ENCODE measurements around the gene TBL2.
"Not testable (repeated sequence)": the region's sequence is repeated elsewhere in the genome, so short reads cannot be mapped to it uniquely, and the experiment has no call there.

The TBL2 gene, protein sequence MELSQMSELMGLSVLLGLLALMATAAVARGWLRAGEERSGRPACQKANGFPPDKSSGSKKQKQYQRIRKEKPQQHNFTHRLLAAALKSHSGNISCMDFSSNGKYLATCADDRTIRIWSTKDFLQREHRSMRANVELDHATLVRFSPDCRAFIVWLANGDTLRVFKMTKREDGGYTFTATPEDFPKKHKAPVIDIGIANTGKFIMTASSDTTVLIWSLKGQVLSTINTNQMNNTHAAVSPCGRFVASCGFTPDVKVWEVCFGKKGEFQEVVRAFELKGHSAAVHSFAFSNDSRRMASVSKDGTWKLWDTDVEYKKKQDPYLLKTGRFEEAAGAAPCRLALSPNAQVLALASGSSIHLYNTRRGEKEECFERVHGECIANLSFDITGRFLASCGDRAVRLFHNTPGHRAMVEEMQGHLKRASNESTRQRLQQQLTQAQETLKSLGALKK

DNA sequence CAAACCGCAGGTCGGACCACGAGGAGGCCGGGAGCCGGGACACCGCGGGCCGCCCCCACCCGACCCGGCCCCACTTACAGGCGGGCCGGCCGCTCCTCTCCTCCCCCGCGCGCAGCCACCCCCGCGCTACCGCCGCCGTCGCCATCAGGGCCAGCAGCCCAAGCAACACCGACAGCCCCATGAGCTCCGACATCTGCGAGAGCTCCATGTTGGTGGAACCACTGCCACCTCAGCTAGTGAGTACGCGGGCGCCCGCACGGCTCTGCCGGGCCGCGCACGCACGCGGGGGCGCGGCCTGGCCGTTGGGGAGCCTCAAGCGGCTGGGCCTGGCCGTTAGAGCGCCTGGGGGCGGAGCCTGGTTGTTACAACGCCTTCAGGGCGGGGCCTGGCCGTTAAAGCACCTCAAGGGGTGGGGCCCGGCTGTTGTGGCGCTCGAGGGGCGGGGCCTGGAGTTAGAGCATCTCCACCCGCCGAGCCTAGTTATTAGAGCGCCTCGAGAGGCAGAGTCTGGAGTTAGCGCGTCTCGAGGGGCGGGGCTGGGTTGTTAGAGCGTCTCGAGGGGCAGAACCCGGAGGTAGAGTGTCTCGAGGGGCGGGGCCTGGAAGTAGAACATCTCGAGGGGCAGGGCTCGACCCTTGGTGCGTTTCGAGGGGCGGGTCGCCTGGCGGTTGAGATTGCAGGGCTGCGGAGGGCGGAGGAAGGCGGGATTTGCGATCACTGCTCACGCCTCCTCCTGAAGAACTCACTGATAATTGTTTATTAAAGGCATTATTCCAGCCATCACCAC, at the start of gene TBL2:
Gene TBL2 (minus strand): TSS at position 238 of the 787 bp plus-strand sequence. CDS start 30 bp downstream, at position 208.
- DNase-seq, result peak; percentile 99

DNA sequence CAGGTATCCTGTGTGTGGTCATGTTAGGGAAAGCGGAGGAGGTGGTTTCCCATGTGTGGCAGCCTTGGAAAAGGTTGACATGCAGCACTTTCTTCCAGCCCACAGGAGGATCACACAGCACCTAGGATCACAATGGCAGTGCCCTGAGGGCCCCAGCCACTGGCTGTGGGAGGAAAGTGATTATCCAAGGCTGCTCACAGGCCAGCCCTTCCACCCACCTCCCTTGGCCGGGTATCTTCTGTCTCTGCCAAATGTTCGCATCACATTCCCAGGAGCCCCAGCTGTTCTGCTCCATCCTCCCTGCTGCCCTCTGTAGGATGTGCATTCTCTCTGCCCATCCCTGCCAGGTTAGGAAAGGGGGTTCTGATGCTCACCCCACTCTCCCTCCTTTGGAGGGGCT, 48.4 kb upstream of the TBL2 start:
- no peak for DNase-seq

DNA sequence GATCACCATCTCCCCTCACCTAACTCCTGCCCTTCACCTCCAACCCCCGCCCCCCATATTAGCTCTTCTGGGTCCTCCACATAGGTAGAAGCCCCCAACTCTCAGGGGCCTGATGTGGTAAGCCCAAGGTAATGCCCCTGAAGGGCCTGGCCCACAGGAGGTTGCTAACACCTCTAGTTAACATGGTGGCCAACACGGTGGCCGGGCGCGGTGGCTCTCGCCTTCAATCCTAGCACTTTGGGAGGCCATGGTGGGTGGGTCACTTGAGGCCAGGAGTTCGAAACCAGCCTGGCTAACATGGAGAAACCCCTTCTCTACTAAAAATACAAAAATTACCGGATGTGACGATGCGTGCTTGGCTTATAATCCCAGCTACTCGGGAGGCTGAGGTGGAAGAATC, 46.9 kb upstream of the TBL2 start:
- no peak for DNase-seq

DNA sequence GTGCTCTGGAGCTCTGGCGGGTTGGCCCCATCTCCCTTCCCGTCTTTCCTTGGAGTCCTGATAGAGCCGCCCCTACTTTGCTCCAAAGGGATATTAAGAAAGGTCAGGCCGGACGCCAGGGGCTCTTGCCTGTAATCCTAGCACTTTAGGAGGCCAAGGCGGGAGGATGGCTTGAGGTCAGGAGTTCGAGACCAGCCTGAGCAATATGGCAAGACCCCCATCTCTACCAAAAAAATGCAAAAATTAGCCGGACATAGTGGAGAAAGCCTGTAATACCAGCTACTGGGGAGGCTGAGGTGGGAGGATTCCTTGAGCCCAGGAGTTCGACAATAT, 46.3 kb upstream of the TBL2 start:
- DNase-seq, result no peak

DNA sequence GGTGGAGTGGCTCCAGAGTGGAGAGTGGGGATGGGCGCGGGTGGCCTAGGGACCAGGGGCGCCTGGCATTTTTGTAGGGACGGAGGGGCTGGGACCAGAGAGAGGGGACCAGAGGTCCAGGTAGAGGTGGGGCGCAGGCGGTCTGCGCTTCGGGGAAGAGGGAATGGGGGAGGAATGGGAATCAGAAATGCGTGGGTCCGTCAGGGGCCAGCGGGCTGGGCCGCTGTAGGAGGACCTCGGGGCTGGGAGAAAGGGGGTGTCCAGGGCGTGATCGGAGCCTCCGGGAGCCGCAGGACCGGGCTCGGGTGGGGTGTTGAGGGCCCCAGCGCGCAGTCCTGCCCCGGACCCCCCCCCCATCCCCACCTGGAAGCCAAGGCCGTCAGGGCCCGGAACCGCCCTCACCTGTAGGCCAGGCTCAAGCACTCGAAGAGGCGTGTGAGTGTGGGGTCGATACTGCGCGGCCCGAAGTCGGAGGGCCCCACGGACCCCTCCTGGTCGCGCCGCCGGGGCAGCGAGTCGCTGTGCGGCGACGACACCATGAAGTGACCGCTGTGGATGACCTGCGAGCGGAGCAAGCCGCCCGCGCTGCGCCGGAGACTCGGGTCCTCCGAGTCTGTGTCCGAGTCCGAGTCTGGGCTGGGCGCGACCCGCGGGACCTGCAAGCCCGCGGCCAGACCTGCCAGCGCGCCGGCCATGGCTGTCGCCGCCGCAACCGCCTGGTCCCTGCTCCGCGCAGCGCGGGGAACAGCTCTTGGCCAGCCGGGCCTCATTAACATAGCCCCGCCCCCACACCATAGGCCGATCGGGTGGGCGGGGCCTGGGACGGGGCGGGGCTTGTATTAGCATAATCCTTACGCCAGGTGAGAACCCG, 45.7 kb upstream of the TBL2 start, which contains the start of gene MLXIPL:
Gene MLXIPL (minus strand): TSS at position 725 of the 871 bp plus-strand sequence. CDS start 30 bp downstream, at position 695.
- peak; percentile 64 for DNase-seq

DNA sequence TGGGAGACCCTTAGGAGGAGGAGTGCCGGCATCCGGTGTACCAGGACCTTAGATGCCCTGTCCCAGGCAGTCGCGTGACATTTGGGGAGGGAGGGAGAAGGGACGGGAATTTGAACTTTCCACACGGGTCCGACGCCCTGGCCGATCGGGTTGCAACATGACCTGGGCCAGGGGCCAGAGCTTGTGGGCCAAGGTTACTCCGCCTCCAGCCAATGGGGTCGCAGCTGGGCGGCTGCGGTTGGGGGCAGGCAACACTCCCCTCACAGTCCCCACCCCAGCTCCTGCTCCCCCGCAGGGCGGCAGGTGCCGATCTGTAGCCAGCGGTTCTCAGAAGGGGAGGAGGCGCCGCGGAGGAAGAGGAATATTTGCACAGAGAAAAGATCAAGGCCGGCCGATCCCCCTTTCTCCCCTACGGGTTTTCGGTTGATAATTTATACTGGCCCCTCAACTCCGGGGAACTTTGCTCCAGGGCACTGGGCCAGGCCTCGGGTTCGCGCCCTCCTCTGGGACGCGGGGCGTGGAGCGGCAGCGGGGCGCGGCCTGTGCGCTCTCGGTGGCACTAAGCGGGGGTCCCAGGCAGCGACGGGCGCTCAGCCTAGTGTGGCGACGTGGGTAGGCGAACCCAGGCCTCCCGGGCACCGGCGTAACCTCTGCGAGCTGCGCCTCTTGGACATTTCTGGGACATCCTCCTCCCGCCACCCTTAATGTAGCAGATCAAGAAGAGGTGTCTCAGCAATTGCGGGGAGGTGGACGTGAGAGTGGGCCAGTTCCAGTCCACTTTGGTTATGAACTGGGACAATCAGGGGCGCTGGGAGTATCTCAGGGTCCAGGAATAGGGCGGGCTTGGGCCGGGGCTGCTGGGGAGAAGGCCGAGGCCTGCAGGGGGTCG, 44.8 kb upstream of the TBL2 start:
- no peak for DNase-seq

DNA sequence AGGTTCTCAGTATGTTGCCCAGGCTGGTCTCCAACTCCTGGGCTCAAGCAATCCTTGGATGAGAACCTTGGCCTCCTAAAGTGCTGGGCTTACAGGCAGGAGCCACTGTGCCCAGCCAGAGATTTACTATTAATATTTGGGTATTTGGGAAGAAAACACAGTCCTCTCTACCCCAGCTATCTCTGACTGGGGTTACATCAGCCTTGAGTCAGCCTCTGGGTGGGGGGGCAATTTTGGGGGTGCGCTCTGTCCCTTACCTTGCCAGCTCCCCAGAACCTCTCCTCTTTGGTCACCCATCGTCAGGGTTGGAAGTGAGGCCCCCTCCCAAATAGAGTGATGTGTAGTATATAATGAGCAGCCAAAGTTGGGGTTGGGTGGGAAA, 44.1 kb upstream of the TBL2 start:
- no peak for DNase-seq

DNA sequence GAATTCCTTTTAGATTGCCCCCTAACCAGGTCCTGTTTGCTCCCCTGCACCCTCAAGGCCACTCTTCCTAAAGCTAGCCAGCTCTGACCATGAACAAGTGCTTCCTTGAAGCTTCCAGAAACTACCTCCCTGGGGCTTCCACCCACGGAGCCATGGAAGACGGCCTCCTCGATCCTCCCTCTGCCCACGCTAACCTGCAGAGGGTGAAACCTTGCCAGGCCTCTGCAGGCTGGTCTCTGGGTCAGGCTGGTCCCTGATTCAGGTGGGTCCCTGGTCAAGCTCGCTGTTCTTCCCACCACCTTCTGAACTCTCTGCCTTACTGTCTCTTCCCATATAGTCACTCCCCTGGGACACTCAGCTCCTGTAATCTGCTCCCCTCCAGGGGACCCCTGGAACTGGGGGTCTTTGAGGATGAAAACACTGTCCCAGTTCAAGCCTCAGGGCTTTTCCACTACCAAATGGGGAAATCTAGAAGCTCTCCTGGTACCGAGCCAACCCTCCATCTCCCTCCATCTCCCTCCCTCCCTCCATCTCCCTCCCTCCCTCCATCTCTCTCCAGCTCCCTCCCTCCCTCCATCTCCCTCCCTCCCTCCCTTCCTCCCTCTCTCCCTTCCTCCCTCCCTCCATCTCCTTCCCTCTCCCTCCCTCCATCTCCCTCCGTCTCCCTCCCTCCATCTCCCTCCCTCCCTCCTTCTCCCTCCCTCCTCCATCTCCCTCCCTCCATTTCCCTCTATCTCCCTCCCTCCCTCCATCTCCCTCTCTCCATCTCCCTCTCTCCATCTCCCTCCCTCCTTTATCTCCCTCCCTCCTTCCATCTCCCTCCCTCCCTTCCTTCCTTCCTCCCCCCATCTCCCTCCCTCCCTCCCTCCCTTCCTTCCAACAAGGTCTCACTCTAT, 43.0 kb upstream of the TBL2 start:
- no peak for DNase-seq

DNA sequence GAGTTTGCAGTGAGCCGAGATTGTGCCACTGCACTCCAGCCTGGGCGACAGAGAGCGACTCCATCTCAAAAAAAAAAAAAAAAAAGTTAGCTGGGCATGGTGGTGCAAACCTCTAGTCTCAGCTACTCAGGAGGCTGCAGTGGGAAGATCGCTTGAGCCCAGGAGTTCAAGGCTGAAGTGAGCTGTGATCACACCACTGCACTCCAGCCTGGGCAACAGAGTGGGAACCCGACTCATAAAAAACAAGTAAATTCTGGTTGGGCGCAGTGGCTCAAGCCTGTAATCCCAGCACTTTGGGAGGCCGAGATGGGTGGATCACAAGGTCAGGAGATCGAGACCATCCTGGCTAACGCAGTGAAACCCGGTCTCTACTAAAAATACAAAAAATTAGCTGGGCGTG, 41.0 kb upstream of the TBL2 start:
- not testable (repeated sequence) for DNase-seq

DNA sequence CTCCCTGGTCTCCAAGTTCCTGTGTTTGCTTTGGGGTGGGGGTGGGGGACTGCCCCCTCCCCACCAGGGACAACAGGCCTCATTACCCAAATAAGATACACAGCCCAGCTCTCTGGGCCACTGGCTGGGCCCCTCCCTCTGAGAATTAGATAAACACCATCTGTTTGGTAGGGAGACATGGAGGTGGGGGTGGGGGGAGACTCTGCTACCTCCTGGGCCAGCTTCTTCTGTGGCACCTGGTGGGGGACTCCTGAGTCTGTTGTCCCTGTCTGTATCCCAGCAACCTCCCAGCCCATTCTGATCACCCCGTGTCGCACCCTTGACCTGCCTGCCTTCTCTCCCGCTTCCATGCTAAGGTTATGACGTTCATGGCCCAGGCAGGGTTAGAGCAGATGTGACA, 40.2 kb upstream of the TBL2 start:
- DNase-seq, result no peak

DNA sequence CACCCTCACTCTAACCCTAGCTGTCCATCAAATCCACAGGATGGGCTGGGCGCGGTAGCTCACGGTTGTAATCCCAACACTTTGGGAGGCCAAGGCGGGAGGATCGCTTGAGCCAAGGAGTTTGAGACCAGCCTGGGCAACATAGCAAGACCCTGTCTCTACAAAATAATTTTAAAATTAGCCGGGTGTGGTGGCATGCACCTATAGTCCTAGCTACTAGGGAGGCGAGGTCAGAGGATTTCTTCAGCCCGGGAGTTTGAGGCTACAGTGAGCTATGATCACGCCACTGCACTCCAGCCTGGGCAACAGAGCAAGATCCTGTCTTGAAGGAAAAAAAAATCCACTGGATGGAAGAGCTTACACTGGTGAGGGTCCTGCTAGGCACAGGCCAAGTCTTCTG, 39.1 kb upstream of the TBL2 start:
- DNase-seq, result not testable (repeated sequence)

DNA sequence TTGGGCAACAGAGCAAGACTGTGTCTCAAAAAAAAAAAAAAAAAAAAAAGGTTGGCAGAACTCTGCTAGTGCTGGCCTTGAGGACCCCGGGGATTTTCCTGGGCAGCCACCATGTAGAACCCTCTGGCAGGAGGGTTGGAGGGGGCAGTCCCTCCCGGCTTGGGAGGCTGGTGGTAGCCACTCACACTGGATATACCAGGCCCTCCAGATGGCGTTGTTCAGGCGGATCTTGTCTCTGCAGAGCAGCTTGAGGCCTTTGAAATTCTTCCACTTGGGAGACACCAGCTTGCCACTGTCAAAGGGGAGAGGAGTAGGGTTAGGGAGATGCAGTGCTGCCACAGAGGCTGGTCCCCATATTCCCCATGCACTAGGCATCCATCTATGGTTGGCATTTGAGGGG, 37.5 kb upstream of the TBL2 start:
- DNase-seq, result no peak

DNA sequence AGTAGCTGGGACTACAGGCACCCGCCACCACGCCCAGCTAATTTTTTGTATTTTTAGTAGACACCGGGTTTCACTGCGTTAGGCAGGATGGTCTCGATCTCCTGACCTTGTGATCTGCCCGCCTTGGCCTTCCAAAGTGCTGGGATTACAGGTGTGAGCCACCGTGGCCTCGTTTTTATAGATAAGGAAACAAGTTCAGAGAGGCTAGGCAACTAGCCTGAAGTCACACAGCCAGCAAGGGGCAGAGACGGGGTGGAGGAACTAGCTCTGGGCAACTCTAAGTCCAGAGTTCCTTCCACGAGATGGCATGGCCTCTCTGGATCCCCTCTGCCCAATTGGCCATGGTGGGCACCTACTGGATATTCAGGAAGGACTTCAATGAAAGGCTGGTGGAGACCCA, 36.6 kb upstream of the TBL2 start:
- not testable (repeated sequence) for DNase-seq

DNA sequence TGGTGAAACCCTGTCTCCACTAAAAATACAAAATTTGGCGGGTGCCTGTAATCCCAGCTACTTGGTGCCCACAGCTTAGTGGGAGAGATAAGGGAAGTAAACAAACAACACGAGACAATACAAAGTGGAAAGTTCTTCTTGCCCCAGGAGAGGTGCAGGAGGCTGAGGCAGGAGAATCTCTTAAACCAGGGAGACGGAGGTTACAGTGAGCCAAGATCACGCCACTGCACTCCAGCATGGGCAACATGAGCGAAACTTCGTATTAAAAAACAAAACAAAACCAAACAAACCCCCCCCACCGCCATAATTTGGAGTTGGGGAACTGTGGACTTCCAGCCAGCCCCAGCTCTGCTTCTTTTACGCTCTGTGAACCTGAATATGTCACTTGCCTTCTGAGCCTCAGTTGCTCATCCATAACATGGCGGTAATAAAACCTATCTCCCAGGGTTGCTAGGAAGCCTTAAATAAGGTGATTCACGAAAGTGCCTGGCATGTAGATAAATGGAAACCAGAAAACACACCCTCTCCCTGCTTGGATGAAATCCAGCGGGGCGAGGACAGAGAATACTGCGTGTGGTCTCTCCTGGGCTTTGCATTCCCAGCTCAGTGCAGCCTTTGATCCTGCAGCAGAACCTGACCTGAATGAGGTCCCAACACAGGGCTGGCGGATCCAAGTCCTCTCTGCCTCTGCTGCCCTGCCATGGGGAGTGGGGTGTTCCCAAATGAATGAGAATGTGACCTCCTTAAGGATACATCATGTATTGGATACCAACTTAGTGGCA, 35.8 kb upstream of the TBL2 start:
- DNase-seq, result no peak

DNA sequence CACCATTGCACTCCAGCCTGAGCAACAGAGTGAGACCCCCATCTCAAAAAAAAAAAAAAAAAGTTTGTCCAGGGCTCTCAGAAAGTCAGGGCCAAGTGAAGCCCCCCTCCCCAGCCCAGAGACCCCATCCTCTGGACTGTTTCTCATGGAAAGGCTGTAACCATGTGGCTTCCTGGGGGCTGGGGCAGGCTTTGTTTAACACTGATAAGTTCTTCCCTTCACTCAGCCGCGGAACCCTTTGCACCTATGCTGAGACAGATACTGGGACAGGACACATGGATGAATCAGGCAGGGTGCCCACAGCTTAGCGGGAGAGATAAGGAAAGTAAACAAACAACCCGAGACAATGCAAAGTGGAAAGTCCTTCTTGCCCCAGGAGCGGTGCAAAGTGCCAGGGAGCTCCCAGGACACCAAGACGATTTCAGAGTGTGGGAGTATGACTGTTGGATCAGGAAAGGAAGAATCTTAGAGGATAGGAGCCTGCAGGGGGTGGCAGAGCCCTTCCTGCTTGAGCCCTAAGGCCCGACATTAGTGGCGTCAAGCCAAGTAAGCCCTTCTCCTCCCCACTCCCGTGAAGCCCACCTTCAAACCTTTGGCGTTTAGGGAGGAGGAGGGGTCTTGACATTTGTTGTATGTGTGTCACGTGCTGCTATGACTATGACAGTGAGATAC, 34.4 kb upstream of the TBL2 start:
- DNase-seq, result no peak

DNA sequence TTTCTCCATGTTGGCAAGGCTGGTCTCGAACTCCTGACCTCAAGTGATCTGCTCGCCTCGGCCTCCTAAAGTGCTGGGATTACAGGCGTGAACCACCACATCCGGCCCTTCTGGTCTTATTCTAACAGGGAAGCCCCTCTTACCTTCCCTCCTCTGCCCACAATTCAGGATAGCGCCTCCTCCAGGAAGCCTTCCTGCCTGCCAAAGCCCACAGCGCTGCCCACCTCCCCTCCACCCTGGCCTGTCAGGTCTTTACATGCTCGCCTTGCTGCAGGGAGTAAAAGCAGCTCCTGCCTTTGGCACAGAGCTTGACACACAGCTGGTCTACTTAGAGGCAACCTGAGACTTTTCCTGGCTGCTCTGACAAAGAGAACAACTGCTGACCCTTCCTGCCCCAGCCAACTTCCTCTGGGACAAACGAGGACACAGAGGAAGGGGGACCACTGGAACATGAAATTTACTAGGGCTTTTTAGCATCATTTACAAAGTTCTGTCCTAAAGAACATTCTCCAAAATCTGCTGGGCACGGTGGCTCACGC, 32.7 kb upstream of the TBL2 start:
- DNase-seq, result no peak

DNA sequence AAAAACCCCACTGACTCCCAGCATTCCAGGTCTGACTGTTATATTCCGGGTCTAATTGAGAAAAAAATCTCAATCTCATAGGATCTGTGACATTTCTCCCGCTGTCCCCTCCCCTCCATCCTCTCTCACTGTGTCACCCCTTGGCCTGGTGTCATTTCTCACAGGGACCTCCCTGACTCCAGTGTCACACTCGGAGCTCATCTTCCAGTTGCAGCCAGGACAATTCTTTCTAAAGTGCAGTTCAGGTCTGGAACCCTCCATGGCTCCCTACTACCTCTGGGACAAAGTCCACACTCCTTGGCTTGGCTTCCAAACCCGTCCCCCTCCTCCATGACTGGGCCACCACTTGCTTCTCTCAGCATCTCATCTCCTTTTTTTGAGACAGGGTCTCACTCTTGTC, 31.7 kb upstream of the TBL2 start:
- DNase-seq, result no peak

DNA sequence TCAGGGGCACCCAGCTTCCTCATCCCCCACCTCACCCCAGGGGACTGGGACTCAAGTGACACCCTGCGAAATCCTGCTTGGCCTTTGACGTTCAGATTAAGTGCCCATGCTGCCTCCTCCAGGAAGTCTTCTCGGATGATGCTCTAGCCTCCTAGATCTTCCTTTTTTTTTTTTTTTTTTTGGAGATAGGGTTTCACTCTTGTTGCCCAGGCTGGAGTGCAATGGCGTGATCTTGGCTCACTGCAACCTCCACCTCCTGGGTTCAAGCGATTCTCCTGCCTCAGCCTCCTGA, 29.3 kb upstream of the TBL2 start:
- not testable (repeated sequence) for DNase-seq
